Stomach (tissue), 9 donors: ENCODE results near the gene DPYD. TPM values are rescaled to one million over a fixed set of nuclear protein-coding genes. Genes with fewer than 3 reads are reported as not detected.

Experiments used
- DNase-seq, 2 donors: peaks; one replicate each; pipeline versions ENCODE4 v3.0.0 to v3.0.0-alpha.2; 2013 to 2019
- H3K27ac ChIP-seq, 5 donors: fragments of 200-600 bp in 4 of 5; sonication (generic) in 4 of 5; one replicate each; pipeline ENCODE4 v1.5.1; 2013 to 2019; ENCODE audit warnings: mild to moderate bottlenecking in 1 of 5, moderate library complexity in 1 of 5
- H3K27me3 ChIP-seq, 3 donors: fragments of 200-600 bp; sonication (generic); one replicate each; pipeline ENCODE4 v1.5.1; 2017 to 2019; ENCODE audit warnings: mixed run types in 1 of 3
- H3K36me3 ChIP-seq, 4 donors: fragments of 200-600 bp; sonication (generic); 1 replicate in 3 of 4; 2 replicates in 1 of 4; pipeline ENCODE4 v1.5.1; 2016 to 2019
- H3K4me1 ChIP-seq, 4 donors: fragments of 200-600 bp; sonication (generic); one replicate each; pipeline ENCODE4 v1.5.1; 2016 to 2019
- H3K4me3 ChIP-seq, 4 donors: fragments of 200-600 bp; sonication (generic) in 3 of 4; one replicate each; pipeline ENCODE4 v1.5.1; 2016 to 2019; ENCODE audit warnings: mild to moderate bottlenecking in 1 of 4
- H3K9me3 ChIP-seq, 4 donors: fragments of 200-600 bp; sonication (generic); one replicate each; pipeline ENCODE4 v1.5.1; 2016 to 2019
- EP300 ChIP-seq: sonication (generic); formaldehyde crosslinking; IDR thresholded peaks from one replicate; pipeline ENCODE4 v1.6.1; 2017; ENCODE audit warnings: antibody characterized with exemption
- POLR2A ChIP-seq, 4 donors: fragments of 450-650 bp; IDR thresholded peaks; one replicate each; pipeline ENCODE4 v1.6.1; 2016; ENCODE audit warnings: antibody characterized with exemption in 4 of 4, control low read depth in 2 of 4, mild to moderate bottlenecking in 1 of 4, moderate library complexity in 1 of 4
- POLR2AphosphoS5 ChIP-seq, 3 donors: sonication (generic); formaldehyde crosslinking; IDR thresholded peaks; one replicate each; pipeline ENCODE4 v1.6.1; 2016; ENCODE audit warnings: antibody characterized with exemption in 3 of 3
- WGBS, 5 donors: extraction: QIAGEN DNeasy Blood & Tissue Kit in 3 of 5; methylation state at CpG; one replicate each; pipeline versions ENCODE4 v1.1.5 to v1.1.7; 2013 to 2018; 5-methylcytosine and 5-hydroxymethylcytosine counted together
- intact Hi-C: fragments of 100-400 bp; cut with DNase I; formaldehyde crosslinking; loops from one replicate; pipeline ENCODE4 v1.15.1; 2023; ENCODE audit warnings: low total_unique reads
- polyA plus RNA-seq, 3 donors: library from polyadenylated mRNA; stranded (reverse); fragments of 200-250 nt; gene quantifications; one replicate each; pipeline ENCODE4 v1.2.3, GENCODE V29; 2013
- total RNA-seq, 5 donors: library from RNA; depleted of rRNA; stranded (reverse); fragments of >200 nt; gene quantifications; one replicate each; pipeline versions ENCODE4 v1.1.0 to v1.2.3, GENCODE V29; 2014 to 2016
- TF ChIP-seq, protein P1 (sequence below), 7 experiments: fragments of 450-650 bp in 4 of 7; fragments of 200-600 bp in 3 of 7; sonication (generic) in 3 of 7; IDR thresholded peaks; one replicate each; pipeline ENCODE4 v1.5.1; 2016 to 2019; ENCODE audit warnings: antibody characterized with exemption in 7 of 7, control low read depth in 2 of 7, mild to moderate bottlenecking in 1 of 7
- donor health status: healthy with polysubstance abuse.
- donor health status: Bipolar disorder and iron deficiency.
- donor health status: healthy.

The DPYD gene
- total and polyA plus RNA-seq, 8 donors, result 7.5 to 58.2 (median 18.2) TPM

DNA sequence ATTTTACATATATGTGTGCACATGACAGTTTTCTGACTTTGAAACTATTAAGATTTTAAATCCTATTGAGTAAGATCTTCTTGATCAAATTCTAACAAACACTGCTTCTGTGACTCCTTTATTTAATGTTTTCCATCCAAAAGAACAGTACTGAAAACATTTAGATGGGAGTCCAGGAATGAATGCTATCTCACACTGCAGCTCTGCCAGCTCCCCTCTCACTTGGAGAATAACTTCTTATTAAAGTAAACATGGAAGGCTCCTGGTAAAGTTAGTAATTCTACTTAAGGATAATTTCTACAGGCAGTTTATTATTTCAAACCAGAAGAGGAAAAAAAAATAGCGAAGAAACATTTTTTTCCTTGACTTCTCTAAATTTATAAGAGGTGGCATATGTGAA, 349.1 kb downstream of the DPYD start:
- Histone ChIP-seq H3K27me3 (no peaks in the 10 kb centered on the region), H3K4me1 (no peaks in the 10 kb centered on the region), H3K36me3 (peaks cover 0 to 19% (median 0%) of the 10 kb centered on the region in 4 donors), H3K4me3 (no peak overlapping the region), H3K9me3 (no peaks in the 10 kb centered on the region), H3K27ac (no peak overlapping the region)
- WGBS, 5 donors, result 87 to 94% (median 90%) methylated on average over 1 of the region's 1 CpG
- DNase-seq, result no peak
- intact Hi-C loops, result no loop called here
- TF ChIP-seq, protein P1, sequence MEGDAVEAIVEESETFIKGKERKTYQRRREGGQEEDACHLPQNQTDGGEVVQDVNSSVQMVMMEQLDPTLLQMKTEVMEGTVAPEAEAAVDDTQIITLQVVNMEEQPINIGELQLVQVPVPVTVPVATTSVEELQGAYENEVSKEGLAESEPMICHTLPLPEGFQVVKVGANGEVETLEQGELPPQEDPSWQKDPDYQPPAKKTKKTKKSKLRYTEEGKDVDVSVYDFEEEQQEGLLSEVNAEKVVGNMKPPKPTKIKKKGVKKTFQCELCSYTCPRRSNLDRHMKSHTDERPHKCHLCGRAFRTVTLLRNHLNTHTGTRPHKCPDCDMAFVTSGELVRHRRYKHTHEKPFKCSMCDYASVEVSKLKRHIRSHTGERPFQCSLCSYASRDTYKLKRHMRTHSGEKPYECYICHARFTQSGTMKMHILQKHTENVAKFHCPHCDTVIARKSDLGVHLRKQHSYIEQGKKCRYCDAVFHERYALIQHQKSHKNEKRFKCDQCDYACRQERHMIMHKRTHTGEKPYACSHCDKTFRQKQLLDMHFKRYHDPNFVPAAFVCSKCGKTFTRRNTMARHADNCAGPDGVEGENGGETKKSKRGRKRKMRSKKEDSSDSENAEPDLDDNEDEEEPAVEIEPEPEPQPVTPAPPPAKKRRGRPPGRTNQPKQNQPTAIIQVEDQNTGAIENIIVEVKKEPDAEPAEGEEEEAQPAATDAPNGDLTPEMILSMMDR (IDR thresholded peaks at IDR 0.05), result no peak
- TF ChIP-seq EP300 (no peak), POLR2AphosphoS5 (IDR thresholded peaks at IDR 0.05) (no peak), POLR2A (IDR thresholded peaks at IDR 0.05) (no peak)

DNA sequence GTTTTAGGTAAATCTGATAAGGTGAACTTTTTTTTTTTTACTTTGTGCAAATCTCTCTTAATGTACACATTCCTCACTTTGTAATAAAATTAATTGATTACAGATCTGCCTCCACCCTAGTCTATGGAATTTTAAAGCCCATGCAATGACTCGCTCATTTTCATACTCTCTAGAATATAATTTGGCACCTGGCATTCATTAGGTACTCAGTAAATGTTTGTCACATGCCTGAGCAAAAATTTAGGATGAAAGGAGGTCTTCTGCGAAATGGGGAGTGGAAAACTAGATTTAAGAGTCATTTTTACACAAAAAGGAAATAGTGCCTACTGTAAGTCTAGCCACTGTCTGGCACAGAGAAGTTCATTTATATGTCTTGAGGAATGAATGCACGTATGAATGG, 350.1 kb downstream of the DPYD start:
- Histone ChIP-seq H3K4me1 (no peaks in the 10 kb centered on the region), H3K27me3 (no peaks in the 10 kb centered on the region), H3K9me3 (no peaks in the 10 kb centered on the region), H3K4me3 (no peak overlapping the region), H3K36me3 (peaks cover 0 to 19% (median 0%) of the 10 kb centered on the region in 4 donors), H3K27ac (no peak overlapping the region)
- DNase-seq, result no peak
- TF ChIP-seq EP300 (no peak), POLR2A (IDR thresholded peaks at IDR 0.05) (no peak), POLR2AphosphoS5 (IDR thresholded peaks at IDR 0.05) (no peak)
- intact Hi-C loops, result no loop called here
- WGBS, 5 donors, result 92 to 97% (median 96%) methylated on average over 3 of the region's 3 CpGs

DNA sequence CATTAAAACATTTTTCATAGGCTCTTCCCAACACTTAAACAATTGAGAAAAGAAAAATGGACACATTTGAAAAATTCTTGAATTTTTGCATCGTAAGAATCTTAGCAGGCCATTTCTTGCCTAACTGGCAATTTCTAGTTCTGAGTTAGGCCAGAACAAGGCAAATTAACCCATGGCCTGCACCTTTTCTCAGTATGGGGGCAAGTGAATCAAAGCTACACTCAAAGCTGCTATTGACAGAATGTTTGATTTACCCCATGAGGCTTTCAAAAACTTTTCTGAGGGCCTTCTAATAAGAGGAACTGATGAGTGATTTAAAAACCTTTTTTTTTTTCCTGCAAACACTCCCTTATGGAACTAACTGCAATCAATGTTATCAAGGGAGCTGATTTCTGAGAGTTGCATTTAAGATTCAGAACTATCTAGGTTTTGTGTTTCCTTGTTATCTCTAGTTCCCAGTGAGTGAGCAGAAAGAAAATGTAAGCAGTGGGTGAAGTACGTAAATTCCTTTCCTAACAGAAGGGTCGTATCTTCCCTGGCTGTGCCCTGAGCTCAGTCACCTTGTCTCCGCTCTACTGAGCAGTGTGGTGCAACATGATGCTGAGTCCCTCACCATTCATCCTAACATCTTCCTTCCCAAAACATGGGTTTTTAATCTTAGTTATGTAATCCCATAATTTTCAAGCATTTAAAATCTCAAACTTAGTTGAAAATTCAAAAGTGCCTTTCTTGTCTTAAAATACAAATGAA, 353.7 kb downstream of the DPYD start:
- TF ChIP-seq, protein P1 (IDR thresholded peaks at IDR 0.05), result no peak
- TF ChIP-seq POLR2A (IDR thresholded peaks at IDR 0.05) (no peak), EP300 (no peak), POLR2AphosphoS5 (IDR thresholded peaks at IDR 0.05) (no peak)
- intact Hi-C loops, result no loop called here
- peaks cover 0 to 2% (median 0%) of the 10 kb centered on the region in 4 donors for H3K36me3 ChIP-seq
- H3K9me3 ChIP-seq, result no peaks in the 10 kb centered on the region
- no peaks in the 10 kb centered on the region for H3K4me1 ChIP-seq
- WGBS, 5 donors, result 62 to 88% (median 74%) methylated on average over 4 of the region's 4 CpGs
- no peak overlapping the region for H3K27ac ChIP-seq
- H3K4me3 ChIP-seq, result no peak overlapping the region
- no peak for DNase-seq
- H3K27me3 ChIP-seq, result no peaks in the 10 kb centered on the region

DNA sequence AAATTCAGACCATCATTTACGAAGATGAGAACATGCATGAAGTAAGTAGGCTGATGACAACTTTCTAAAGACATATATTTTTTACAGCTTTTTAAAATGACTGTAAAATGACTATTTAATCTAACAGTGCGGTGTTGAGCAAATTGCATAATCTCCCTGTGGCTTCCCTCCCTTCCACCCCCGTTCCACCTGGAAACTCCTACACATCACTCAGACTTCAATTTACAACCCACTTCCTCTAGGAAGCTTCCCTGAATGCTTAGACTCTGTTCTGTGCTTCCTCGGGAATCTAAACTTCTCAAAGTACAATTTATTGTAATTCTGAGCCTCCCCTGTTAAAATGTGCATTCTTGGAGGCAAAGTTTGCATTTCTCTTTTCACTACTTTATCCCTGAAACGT, 354.9 kb downstream of the DPYD start:
- Histone ChIP-seq H3K36me3 (no peaks in the 10 kb centered on the region), H3K9me3 (no peaks in the 10 kb centered on the region), H3K27me3 (no peaks in the 10 kb centered on the region), H3K4me3 (no peak overlapping the region), H3K27ac (no peak overlapping the region), H3K4me1 (no peaks in the 10 kb centered on the region)
- WGBS, 5 donors, result 76 to 87% (median 85%) methylated on average over 5 of the region's 5 CpGs
- intact Hi-C loops, result no loop called here
- TF ChIP-seq POLR2AphosphoS5 (IDR thresholded peaks at IDR 0.05), result no peak
- TF ChIP-seq EP300, result no peak
- no peak for TF ChIP-seq POLR2A (IDR thresholded peaks at IDR 0.05)
- TF ChIP-seq, protein P1 (IDR thresholded peaks at IDR 0.05), result no peak
- DNase-seq, result no peak

DNA sequence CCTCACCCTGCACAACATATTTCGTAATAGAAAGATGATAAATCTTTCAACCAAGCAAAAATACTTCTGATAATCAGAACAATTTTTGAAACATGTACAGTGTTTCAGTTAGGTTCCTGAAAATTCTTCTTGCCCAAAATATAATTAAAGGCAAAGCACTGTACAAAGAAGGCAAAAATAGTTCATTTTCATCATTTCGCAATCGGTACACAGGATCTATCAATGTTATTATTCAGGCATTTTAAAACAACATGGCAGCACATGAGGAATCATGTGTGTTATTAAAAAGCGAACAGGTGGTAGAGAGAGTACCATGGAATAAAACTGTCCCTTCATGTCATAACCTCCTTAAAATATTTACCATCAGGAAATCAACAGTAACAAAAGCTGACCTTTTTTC, 356.9 kb downstream of the DPYD start:
- Histone ChIP-seq H3K4me1 (no peaks in the 10 kb centered on the region), H3K4me3 (no peak overlapping the region), H3K36me3 (no peaks in the 10 kb centered on the region), H3K27ac (no peak overlapping the region), H3K9me3 (no peaks in the 10 kb centered on the region), H3K27me3 (no peaks in the 10 kb centered on the region)
- WGBS, 5 donors, result 94 to 99% (median 99%) methylated on average over 4 of the region's 4 CpGs
- no peak for DNase-seq
- TF ChIP-seq, protein P1 (IDR thresholded peaks at IDR 0.05), result no peak
- TF ChIP-seq EP300 (no peak), POLR2A (IDR thresholded peaks at IDR 0.05) (no peak), POLR2AphosphoS5 (IDR thresholded peaks at IDR 0.05) (no peak)
- intact Hi-C loops, result no loop called here
